ENCODE measurements around the gene LRRC3.

The LRRC3 gene

GRCh38 chr21:44423941-44424607 is 31.2 kb upstream of the LRRC3 start:
- FAIRE-seq (no peak), DNase-seq (ENCODE audit: low spot score) (no peak)

DNA sequence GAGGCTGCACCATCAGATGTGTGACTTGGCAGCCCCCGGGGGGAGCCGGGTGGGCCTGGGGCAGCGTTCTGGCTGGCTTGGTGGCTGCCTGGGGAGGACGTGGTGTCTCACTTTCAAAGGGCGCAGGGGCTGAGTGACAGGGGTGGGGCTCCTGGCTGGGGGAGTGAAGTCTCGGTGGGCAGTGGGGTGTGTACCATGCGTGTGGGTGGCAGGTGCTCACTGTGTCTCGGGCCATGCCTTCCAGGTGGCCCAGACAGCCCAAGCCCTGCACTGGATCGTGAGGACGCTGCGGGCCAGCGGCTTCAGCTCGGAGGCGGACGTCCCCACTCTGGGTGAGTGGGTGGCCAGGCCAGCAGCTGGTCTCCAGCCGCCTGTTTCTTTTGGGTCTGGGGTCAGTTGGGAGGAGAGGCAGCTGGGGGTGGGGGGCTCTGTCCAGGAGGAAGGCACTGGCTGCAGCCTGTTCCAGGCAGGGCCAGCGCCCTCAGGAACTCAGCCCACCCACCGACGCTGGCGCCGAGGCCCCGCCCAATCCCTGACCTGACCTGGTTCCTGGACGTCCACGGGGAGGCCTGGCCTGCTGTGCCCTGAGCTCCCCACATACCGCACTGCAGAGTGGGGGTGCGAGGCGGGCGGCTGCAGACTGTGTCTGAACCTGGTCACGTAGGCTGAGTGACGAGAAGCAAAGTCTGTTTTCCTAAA is 30.6 kb upstream of the LRRC3 start:
- DNase-seq (ENCODE audit: low spot score) (no peak), FAIRE-seq (no peak)

GRCh38 chr21:44425307-44425894 is 29.9 kb upstream of the LRRC3 start:
- FAIRE-seq (no peak), DNase-seq (ENCODE audit: low spot score) (no peak)

- FAIRE-seq (no peak), DNase-seq (ENCODE audit: low spot score) (no peak)
These were observed 29.2 kb upstream of the LRRC3 start for GRCh38 chr21:44425895-44426662.

DNA sequence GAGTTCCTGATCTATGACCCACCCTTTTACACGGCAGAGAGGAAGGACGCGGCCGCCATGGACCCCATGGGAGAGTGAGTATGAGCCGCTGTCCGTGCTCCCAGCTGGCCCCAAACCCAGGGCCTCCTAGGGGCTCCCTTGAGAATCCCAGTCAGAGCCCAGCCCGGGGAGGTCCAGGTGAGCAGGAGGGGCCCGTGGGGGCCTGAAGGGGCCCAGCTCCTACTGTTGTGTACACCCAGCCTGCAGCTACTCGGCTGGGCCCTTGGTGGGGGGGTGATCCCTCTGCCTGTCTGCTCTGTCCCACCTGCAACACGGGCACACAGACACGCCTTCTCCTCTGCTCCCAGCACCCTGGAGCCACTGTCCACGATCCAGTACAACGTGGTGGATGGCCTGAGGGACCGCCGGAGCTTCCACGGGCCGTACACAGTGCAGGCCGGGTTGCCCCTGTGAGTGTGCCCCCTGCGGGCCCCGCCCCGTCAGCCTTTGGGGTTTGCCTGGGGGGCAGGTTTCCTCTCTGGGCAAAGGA is 28.6 kb upstream of the LRRC3 start:
- DNase-seq (ENCODE audit: low spot score) (no peak), FAIRE-seq (no peak)

DNA sequence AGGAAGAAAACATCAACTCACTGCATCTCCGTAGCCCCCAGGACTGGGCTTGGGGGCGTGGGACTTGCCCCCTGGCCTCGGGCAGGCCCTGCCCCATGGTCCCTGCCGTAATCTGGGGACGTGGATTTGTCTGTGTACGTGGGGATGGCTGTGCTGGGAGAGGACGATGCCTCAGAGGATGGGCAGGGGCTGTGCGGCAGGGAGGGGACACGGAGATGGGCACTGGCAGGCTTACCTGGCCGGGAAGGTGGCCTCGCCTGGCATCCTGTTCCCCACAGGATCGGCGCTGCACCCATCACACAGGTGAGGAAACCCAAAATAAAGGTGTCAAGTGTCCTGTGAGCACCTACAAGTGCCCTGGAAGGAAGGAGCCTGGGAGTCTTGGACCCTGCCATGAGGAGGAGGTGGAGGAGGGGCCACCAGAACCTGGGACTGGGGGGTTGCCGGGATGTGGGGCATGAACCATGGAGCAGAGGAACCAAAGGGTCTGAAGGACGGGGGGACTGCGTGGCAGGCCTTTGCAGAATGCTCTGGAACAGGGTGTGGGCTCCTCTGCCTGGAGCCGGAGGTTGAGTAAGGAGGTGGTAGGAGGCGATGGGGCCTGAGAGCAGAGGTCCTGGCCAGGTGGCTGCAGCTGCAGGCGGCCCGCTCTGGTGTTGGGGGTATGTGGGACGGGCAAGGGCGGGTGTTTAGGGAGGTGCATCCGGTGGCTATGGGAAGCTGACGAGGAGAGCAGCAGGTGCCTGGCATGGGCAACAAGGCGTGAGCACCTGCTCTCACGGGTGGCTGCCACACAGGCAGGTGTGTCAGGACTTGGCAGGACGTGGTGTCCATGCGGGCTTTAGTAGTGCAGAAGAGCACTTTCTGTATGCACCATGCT is 27.8 kb upstream of the LRRC3 start:
- DNase-seq (ENCODE audit: low spot score) (no peak), FAIRE-seq (no peak)

DNA sequence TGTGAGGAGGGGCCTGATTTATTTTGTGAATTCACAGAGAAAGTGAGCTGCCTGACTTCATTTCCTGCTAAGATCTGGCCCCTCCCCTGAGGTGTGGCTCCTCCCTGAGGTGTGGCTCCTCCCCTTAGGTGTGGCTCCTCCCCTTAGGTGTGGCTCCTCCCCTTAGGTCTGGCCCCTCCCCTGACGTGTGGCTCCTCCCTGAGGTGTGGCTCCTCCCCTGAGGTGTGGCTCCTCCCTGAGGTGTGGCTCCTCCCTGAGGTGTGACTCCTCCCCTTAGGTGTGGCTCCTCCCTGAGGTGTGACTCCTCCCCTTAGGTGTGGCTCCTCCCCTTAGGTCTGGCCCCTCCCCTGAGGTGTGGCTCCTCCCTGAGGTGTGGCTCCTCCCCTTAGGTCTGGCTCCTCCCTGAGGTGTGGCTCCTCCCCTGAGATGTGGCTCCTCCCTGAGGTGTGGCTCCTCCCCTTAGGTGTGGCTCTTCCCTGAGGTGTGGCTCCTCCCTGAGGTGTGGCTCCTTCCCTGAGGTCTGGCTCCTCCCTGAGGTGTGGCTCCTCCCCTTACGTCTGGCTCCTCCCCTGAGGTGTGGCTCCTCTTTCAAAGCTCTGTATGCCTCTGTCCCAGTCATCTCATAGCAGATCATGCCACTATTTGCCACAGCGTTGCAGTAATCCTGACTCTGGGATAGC is 26.9 kb upstream of the LRRC3 start:
- no peak for FAIRE-seq
- DNase-seq (ENCODE audit: low spot score): peak; percentile 32

DNA sequence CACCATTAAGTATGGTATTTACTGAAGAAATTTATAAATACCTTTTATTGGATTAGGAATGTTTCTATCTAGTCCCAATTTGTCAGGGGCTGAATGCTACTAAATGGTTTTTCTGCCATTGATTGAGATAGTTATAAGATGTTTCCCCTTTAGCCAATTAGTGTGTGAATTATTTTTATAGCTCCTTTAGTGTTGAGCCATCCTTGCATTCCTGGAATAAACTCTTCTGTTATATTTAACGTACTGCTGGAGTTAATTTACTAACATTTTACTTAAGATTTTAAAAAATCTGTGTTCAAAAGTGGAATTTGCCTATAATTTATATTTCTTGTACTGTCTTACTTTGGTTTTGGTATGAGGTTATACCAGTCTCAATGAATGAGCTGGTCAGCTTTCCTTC is 25.4 kb upstream of the LRRC3 start:
- FAIRE-seq (no peak), DNase-seq (ENCODE audit: low spot score) (no peak)

- DNase-seq (ENCODE audit: low spot score) (no peak), FAIRE-seq (no peak)
These were observed 24.0 kb upstream of the LRRC3 start for GRCh38 chr21:44431300-44431699.

DNA sequence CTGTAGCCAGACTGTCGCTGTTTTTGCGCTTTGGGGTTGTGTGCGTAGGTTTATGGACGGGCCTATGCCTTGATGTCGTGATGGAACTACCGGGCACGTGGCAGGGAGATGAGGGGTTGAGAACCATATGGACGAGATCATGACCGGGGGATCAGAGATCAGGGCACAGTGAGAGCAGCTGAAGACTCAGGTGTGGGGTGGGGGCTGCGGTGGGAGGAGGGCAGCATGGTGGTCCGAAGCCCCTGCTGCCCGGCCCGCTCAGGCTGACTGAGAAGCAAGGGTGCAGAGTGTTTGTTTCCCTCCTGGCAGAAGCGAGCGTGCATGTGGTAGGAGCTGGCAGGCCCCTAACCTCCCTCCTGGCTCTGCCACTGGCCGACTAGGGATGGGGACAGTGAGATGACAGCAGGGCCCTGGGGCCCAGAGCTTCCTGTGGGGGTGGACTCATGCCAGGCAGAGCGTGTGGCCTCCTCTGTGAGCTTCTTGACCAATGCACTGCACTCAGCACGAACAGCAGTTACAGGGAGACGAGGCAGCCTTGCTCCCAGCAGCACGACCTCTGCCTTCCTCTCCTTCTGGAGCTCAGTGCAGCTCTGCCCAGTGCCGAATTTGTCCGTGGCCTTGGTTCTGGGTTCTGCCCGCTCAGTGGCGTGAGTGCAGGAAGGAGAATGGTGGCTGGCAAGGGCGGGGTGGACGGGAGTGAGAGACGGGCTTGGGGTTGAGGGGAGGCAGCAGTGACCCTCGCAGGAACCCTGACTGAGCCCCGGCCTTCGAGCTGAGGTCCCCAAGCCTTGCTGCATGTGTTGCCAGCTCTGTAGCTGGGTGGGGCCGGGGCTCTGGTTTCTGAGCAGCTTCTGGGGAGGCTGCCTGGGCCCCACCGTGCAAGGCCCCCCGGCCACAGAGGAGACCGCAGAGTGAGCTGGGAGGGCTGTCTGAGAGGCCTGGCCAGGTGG is 22.2 kb upstream of the LRRC3 start:
- FAIRE-seq (no peak), DNase-seq (ENCODE audit: low spot score) (no peak)

DNA sequence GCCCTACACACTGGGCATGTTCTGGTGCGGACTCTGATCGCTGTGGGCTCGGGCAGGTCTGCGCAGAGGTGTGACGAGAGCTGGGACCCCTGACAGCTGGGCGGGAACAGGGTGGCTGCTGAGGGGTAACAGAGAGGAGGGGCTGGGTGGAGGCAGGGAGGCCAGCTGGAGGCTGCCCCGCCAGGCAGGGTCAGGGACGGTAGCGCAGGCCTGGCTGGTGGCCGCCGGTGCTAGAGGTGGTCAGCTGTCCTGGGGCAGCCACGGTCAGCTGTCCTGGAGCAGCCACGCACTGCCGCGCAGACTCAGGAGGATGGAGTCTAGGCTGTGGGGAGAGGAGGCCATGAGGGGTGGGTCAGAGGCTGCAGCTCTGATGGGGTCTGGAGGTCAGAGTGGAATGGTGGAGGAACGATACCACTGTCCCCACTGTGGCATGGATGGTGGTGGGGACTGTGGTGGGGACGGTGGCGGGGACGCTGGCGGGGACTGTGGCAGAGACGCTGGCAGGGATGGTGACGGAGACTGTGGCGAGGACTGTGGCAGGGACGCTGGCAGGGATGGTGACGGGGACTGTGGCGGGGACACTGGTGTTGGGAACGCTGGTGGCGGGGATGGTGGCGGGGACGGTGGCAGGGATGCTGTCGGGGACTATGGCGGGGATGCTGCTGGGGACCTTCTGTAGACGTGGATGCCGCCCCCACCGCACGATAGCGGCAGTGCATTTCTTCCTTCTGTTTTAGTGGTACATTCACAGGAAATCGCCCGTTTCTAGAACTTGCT is 21.3 kb upstream of the LRRC3 start:
- FAIRE-seq (no peak), DNase-seq (ENCODE audit: low spot score) (no peak)

DNA sequence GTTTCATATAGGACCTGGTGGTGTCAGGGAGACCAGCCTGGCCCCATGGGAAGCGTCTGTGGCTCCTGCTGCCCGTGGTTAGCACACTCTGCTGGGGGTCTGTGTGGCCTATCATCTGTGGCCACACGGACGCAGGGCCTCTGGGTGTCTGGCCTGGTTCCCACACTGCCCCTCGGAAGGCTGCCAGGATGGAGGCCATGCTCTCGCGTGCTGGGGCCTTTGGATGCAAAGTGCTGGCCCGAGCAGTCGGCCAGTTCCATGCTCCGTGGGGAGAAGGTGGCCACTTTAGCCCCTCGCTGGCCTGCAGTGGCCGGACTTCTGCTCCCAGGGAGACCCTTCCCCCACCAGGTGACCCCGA is 20.8 kb upstream of the LRRC3 start:
- no peak for FAIRE-seq
- no peak for DNase-seq (ENCODE audit: low spot score)

- FAIRE-seq (no peak), DNase-seq (ENCODE audit: low spot score) (no peak)
These were observed 20.2 kb upstream of the LRRC3 start for GRCh38 chr21:44434936-44435635.

DNA sequence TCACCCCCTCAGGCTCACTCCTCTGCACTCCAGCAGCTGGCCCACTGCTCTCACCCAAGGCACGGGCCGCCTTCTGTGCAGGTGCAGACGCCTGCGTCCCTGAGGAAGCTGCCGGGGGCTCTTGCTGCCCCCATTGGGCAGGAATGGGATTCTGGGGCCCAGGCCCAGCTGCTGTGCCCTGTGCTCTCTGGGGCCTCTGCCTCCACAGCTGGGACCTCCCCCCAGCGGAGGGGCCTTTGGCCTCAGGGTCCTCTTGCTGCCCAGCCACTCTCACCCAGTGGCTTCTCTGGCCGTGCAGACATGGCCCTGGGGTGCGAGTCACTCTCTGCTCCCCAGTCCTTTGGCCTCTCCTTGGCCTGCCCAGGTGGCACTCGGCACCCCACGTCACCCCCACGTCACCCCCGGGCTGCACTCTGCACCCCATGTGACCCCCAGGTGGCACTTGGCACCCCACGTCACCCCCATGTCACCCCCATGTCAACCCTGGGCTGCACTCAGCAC is 19.1 kb upstream of the LRRC3 start:
- no peak for FAIRE-seq
- DNase-seq (ENCODE audit: low spot score): no peak

DNA sequence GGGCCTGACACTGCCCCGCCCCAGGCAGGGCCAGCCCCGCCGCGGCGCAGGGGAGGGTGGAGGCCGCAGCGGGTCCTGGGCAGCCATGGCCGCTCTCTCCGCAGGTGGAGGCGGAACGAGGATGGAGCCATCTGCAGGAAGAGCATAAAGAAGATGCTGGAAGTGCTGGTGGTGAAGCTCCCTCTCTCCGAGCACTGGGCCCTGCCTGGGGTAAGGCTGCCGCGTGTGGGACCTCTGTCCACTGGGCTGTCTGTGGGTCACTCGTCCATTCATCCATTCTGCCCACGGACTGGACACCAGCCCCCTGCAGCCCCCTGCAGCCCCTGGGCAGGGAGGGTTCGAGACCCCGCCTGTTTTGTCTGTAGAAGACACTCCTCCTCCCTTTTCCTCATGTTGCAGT is 18.4 kb upstream of the LRRC3 start:
- FAIRE-seq (no peak), DNase-seq (ENCODE audit: low spot score) (no peak)

DNA sequence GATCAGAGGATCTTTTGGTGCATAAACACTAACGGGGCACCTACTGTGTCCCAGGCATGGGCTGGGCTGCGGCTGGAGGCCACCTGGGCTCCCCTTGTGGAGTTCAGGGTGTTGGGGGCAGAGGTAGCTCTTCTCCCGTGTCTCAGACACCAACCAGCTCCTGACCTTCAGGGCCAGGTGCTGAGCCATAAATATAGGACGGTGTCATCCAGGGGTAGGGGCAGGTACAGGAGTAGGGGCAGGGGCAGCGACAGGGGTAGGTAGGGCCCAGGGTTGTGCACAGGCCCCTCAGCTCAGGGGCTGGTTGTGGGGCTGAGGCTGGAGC is 18.0 kb upstream of the LRRC3 start:
- DNase-seq (ENCODE audit: low spot score) (no peak), FAIRE-seq (no peak)

- DNase-seq (ENCODE audit: low spot score) (no peak), FAIRE-seq (no peak)
These were observed 17.4 kb upstream of the LRRC3 start for GRCh38 chr21:44437696-44438431.
